Stimulated activated effector memory CD8-positive, alpha-beta T cell treated with anti-CD3 and anti-CD28 coated beads, Interleukin-12 subunit alpha, Interleukin-12 subunit beta, amount 100 ng/mL, for 72 hours (primary cell): Measurements from ENCODE around the gene SPDL1.

Experiments used
- ATAC-seq: fragments of 150-1000 bp; cut with Tn5 transposase; 2 replicates; pipeline ENCODE4 v1.10.0; 2021
- DNase-seq, 2 donors: peaks; one replicate each; pipeline ENCODE4 v3.0.0; 2021 to 2022; ENCODE audit warnings: low spot score in 2 of 2
- H3K27ac Mint-ChIP-seq: one replicate; pipeline ENCODE4 v1.8.0; 2022; ENCODE audit warnings: mild to moderate bottlenecking, mixed read lengths
- H3K36me3 Mint-ChIP-seq: one replicate; pipeline ENCODE4 v1.8.0; 2022; ENCODE audit warnings: mild to moderate bottlenecking, mixed read lengths
- H3K4me1 Mint-ChIP-seq: one replicate; pipeline ENCODE4 v1.8.0; 2022; ENCODE audit warnings: mixed read lengths
- H3K4me3 Mint-ChIP-seq: one replicate; pipeline ENCODE4 v1.8.0; 2022; ENCODE audit warnings: mild to moderate bottlenecking, mixed read lengths
- H3K9me3 Mint-ChIP-seq: one replicate; pipeline ENCODE4 v1.8.0; 2022; ENCODE audit warnings: mixed read lengths

Gene SPDL1

GRCh38 chr5:169634606-169635005 lies 51.0 kb downstream of the SPDL1 start:
- Mint-ChIP-seq H3K36me3 (peaks cover 24% of the 10 kb centered on the region), H3K4me3 (no peak overlapping the region), H3K9me3 (peaks cover 5% of the 10 kb centered on the region), H3K27ac (no peak overlapping the region), H3K4me1 (peaks cover 42% of the 10 kb centered on the region)
- ATAC-seq (no peak), DNase-seq (no peak)

- peaks cover 35% of the 10 kb centered on the region for H3K36me3 Mint-ChIP-seq
- H3K4me1 Mint-ChIP-seq: peaks cover 47% of the 10 kb centered on the region
- no peak overlapping the region for H3K27ac Mint-ChIP-seq
- peaks cover 5% of the 10 kb centered on the region for H3K9me3 Mint-ChIP-seq
- ATAC-seq (no peak), DNase-seq (no peak)
- peak overlapping the region; percentile 92 for H3K4me3 Mint-ChIP-seq
Observed at GRCh38 chr5:169635936-169636335, 52.4 kb downstream of the SPDL1 start.

GRCh38 chr5:169636477-169637084 lies 53.0 kb downstream of the SPDL1 start:
- H3K9me3 Mint-ChIP-seq: peaks cover 5% of the 10 kb centered on the region
- H3K4me3 Mint-ChIP-seq: peak overlapping the region; percentile 92
- no peak for DNase-seq
- no peak for ATAC-seq
- peak overlapping the region; percentile 97 for H3K27ac Mint-ChIP-seq
- peaks cover 54% of the 10 kb centered on the region for H3K4me1 Mint-ChIP-seq
- H3K36me3 Mint-ChIP-seq: peaks cover 38% of the 10 kb centered on the region

- Mint-ChIP-seq H3K9me3 (peaks cover 5% of the 10 kb centered on the region), H3K4me1 (peaks cover 59% of the 10 kb centered on the region), H3K27ac (peak within 1 kb of the TSS; percentile 97), H3K4me3 (peak within 1 kb of the TSS; percentile 92), H3K36me3 (peaks cover 38% of the 10 kb centered on the region)
- peak; percentile 47 to 89 for DNase-seq
- peak; percentile 87 for ATAC-seq
Observed at GRCh38 chr5:169637085-169637548, 53.5 kb downstream of the SPDL1 start, which contains the start of gene DOCK2. Gene DOCK2 (plus strand): TSS chr5:169637275. CDS start chr5:169637327, 52 bp downstream.

- Mint-ChIP-seq H3K4me3 (peak overlapping the region; percentile 92), H3K27ac (peak overlapping the region; percentile 97), H3K9me3 (peaks cover 5% of the 10 kb centered on the region), H3K4me1 (peaks cover 64% of the 10 kb centered on the region), H3K36me3 (peaks cover 38% of the 10 kb centered on the region)
- DNase-seq (peak; percentile 39 to 79), ATAC-seq (peak; percentile 88)
Observed at GRCh38 chr5:169637549-169638121, 54.1 kb downstream of the SPDL1 start.

- H3K4me1 Mint-ChIP-seq: peaks cover 87% of the 10 kb centered on the region
- H3K9me3 Mint-ChIP-seq: peaks cover 5% of the 10 kb centered on the region
- no peak overlapping the region for H3K27ac Mint-ChIP-seq
- peaks cover 38% of the 10 kb centered on the region for H3K36me3 Mint-ChIP-seq
- no peak overlapping the region for H3K4me3 Mint-ChIP-seq
- ATAC-seq: no peak
- no peak for DNase-seq
Observed at GRCh38 chr5:169641253-169641652, 57.7 kb downstream of the SPDL1 start.

GRCh38 chr5:169646856-169647255 lies 63.3 kb downstream of the SPDL1 start:
- ATAC-seq (peak; percentile 60), DNase-seq (peak in 1 of 2 donors; percentile 57)
- Mint-ChIP-seq H3K36me3 (peaks cover 17% of the 10 kb centered on the region), H3K4me1 (peaks cover 92% of the 10 kb centered on the region), H3K27ac (peak overlapping the region; percentile 98), H3K9me3 (no peaks in the 10 kb centered on the region), H3K4me3 (no peak overlapping the region)

- Mint-ChIP-seq H3K9me3 (no peaks in the 10 kb centered on the region), H3K4me1 (peaks cover 92% of the 10 kb centered on the region), H3K4me3 (peak overlapping the region; percentile 72), H3K27ac (peak overlapping the region; percentile 98), H3K36me3 (peaks cover 22% of the 10 kb centered on the region)
- ATAC-seq: no peak
- no peak for DNase-seq
Observed at GRCh38 chr5:169647566-169647965, 64.0 kb downstream of the SPDL1 start.

- ATAC-seq: no peak
- peak overlapping the region; percentile 72 for H3K4me3 Mint-ChIP-seq
- peaks cover 96% of the 10 kb centered on the region for H3K4me1 Mint-ChIP-seq
- H3K9me3 Mint-ChIP-seq: no peaks in the 10 kb centered on the region
- DNase-seq: no peak
- H3K27ac Mint-ChIP-seq: peak overlapping the region; percentile 98
- peaks cover 32% of the 10 kb centered on the region for H3K36me3 Mint-ChIP-seq
Observed at GRCh38 chr5:169648725-169649310, 65.2 kb downstream of the SPDL1 start.

- Mint-ChIP-seq H3K4me3 (peak overlapping the region; percentile 72), H3K4me1 (peaks cover 96% of the 10 kb centered on the region), H3K27ac (peak overlapping the region; percentile 98), H3K9me3 (no peaks in the 10 kb centered on the region), H3K36me3 (peaks cover 39% of the 10 kb centered on the region)
- peak; percentile 87 for ATAC-seq
- DNase-seq: peak in 1 of 2 donors; percentile 62
Observed at GRCh38 chr5:169649486-169649885, 65.9 kb downstream of the SPDL1 start.

- H3K4me1 Mint-ChIP-seq: peaks cover 99% of the 10 kb centered on the region
- peak; percentile 69 for ATAC-seq
- DNase-seq: no peak
- peak overlapping the region; percentile 72 for H3K4me3 Mint-ChIP-seq
- H3K27ac Mint-ChIP-seq: peak overlapping the region; percentile 98
- no peaks in the 10 kb centered on the region for H3K9me3 Mint-ChIP-seq
- H3K36me3 Mint-ChIP-seq: peaks cover 52% of the 10 kb centered on the region
Observed at GRCh38 chr5:169650701-169651331, 67.2 kb downstream of the SPDL1 start.

- peaks cover 99% of the 10 kb centered on the region for H3K4me1 Mint-ChIP-seq
Observed at GRCh38 chr5:169651526-169651925, 68.0 kb downstream of the SPDL1 start.

GRCh38 chr5:169652057-169652456 lies 68.5 kb downstream of the SPDL1 start:
- ATAC-seq (no peak), DNase-seq (no peak)
- peaks cover 65% of the 10 kb centered on the region for H3K36me3 Mint-ChIP-seq
- H3K4me3 Mint-ChIP-seq: peak overlapping the region; percentile 72
- peaks cover 99% of the 10 kb centered on the region for H3K4me1 Mint-ChIP-seq
- H3K9me3 Mint-ChIP-seq: no peaks in the 10 kb centered on the region
- peak overlapping the region; percentile 98 for H3K27ac Mint-ChIP-seq

More at GRCh38 chr5:169651526-169651925, 68.0 kb downstream of the SPDL1 start:
- no peaks in the 10 kb centered on the region for H3K9me3 Mint-ChIP-seq
- no peak for DNase-seq
- no peak for ATAC-seq
- peak overlapping the region; percentile 98 for H3K27ac Mint-ChIP-seq
- H3K4me3 Mint-ChIP-seq: peak overlapping the region; percentile 72
- peaks cover 60% of the 10 kb centered on the region for H3K36me3 Mint-ChIP-seq

- peaks cover 96% of the 10 kb centered on the region for H3K4me1 Mint-ChIP-seq
- no peak for DNase-seq
- peak overlapping the region; percentile 98 for H3K27ac Mint-ChIP-seq
- no peaks in the 10 kb centered on the region for H3K9me3 Mint-ChIP-seq
- no peak overlapping the region for H3K4me3 Mint-ChIP-seq
- no peak for ATAC-seq
- H3K36me3 Mint-ChIP-seq: peaks cover 67% of the 10 kb centered on the region
Observed at GRCh38 chr5:169653091-169653490, 69.5 kb downstream of the SPDL1 start.
